Right lobe of liver (tissue), 6 donors: ENCODE data around the gene ZMYND8. TPM values are rescaled to one million over a fixed set of nuclear protein-coding genes. Genes with fewer than 3 reads are reported as not detected.

Experiments used
- ATAC-seq, 4 donors: fragments of 200-7000 bp; cut with Tn5 transposase; one replicate each; pipeline ENCODE4 v1.9.1; 2020; ENCODE audit warnings: mild to moderate bottlenecking in 4 of 4, moderate library complexity in 4 of 4
- DNase-seq, 3 donors: peaks; one replicate each; pipeline ENCODE4 v3.0.0-alpha.2; 2020
- H3K27ac ChIP-seq, 3 donors: fragments of 200-600 bp; one replicate each; pipeline ENCODE4 v1.8.0; 2022
- H3K27me3 ChIP-seq, 2 donors: fragments of 200-600 bp; one replicate each; pipeline ENCODE4 v1.8.0; 2022
- H3K36me3 ChIP-seq, 4 donors: fragments of 200-600 bp; sonication (generic) in 1 of 4; one replicate each; pipeline versions ENCODE4 v1.5.1 to v1.8.0; 2017 to 2022; ENCODE audit warnings: control low read depth in 1 of 4
- H3K4me1 ChIP-seq, 4 donors: fragments of 200-600 bp; sonication (generic) in 1 of 4; one replicate each; pipeline versions ENCODE4 v1.5.1 to v1.8.0; 2017 to 2022; ENCODE audit warnings: control low read depth in 1 of 4
- H3K4me3 ChIP-seq, 3 donors: fragments of 200-600 bp; one replicate each; pipeline ENCODE4 v1.8.0; 2022
- H3K9me3 ChIP-seq, 4 donors: fragments of 200-600 bp; sonication (generic) in 1 of 4; one replicate each; pipeline versions ENCODE4 v1.5.1 to v1.8.0; 2017 to 2022; ENCODE audit warnings: control low read depth in 1 of 4
- POLR2A ChIP-seq: fragments of 450-650 bp; IDR thresholded peaks from one replicate; pipeline ENCODE4 v1.6.1; 2017; ENCODE audit warnings: antibody characterized with exemption, mild to moderate bottlenecking
- WGBS: methylation state at CpG from one replicate; pipeline ENCODE4 v1.1.6; 2018; ENCODE audit warnings: low coverage, low lambda C conversion rate; ENCODE audit not compliant: insufficient coverage; ENCODE audit errors: missing lambda C conversion rate; 5-methylcytosine and 5-hydroxymethylcytosine counted together
- intact Hi-C, 2 donors: fragments of 100-400 bp; cut with DNase I; formaldehyde crosslinking; loops; one replicate each; pipeline versions ENCODE4 v1.11.2 to v1.14.1; 2022
- long read RNA-seq: library from polyadenylated mRNA; unstranded; transcript quantifications from one replicate; pipeline ENCODE4 v2.0.0, GENCODE V29; 2019
- total RNA-seq, 6 experiments: library from RNA; depleted of rRNA in 2 of 6; stranded (reverse); fragments of >200 nt in 2 of 6; fragmentation: NEBNext Ultra II Directional in 3 of 6; extraction: Animal tissue kit (Norgen Biotek cat#: 25700) in 3 of 6; gene quantifications; one replicate each; pipeline versions ENCODE4 v1.1.0 to v1.2.4, GENCODE V29; 2016 to 2023
- TF ChIP-seq, protein P1 (sequence below), 4 donors: fragments of 200-600 bp in 3 of 4; fragments of 450-650 bp in 1 of 4; IDR thresholded peaks; one replicate each; pipeline versions ENCODE4 v1.5.1 to v1.8.0; 2016 to 2022; ENCODE audit warnings: antibody characterized with exemption in 4 of 4, mild to moderate bottlenecking in 2 of 4
- donor health status: DM: no; HTN: yes; CAD: no.
- donor health status: DM: no; HTN: no; CAD: no.
- donor health status: DM: no; HTN: no; CAD: no.
- donor health status: DM: no; HTN: yes; CAD: no.
- donor health status: DM: no; HTN: yes; CAD: no.

ZMYND8 gene
- total RNA-seq: 10 to 100 TPM in 5 of 6 experiments, 1 to 10 TPM in 1; 7.8 to 25.7 (median 13.8) TPM
- long read RNA-seq: 0 reads

DNA sequence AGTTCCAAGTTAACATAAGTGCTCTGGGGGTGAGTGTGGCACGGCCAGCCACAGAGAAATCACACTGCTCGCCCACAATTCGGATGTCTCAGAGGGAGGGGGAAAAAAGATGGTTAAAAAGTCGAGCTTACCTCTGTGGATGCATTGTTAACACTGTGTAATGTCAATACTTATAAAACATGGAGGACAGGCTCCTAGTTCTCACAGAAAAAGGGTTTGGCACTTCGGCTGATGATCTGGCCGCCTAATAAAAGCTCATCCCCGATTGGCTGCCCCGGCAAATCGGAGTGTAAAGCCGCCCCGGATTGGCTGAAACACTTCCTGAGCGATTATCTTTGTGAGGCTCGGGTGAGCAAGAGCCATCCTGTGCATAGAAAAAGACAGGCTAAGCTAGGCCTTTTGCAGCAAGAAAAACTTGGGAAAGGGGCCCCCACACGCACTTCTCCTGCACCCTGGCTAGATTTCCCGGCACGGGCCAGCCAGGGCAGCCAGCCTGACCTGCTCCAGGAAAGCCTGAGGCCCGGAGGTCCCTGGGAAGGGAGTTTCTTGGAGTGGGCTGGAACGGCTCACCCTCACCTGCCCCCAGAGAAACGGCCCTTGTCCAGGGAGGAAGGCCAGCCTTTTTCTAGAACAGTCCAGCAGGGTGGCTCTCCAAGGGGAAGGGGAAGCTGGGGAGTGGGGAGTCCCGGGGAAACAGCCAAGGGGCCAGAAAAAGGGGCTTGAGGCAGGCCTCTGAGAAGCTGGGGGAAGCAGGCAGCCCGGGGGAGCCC lies at the start of gene ZMYND8:
Gene ZMYND8, minus strand, starts transcription at position 174 of the 770 bp plus-strand sequence. Its CDS starts 29 bp downstream, at position 145.
- WGBS: 14% methylated on average over 15 of the region's 21 CpGs
- H3K4me3 ChIP-seq: peak within 1 kb of the TSS in 2 of 3 donors; percentile 14 to 20
- peak; percentile 31 to 50 (median 48) for ATAC-seq
- intact Hi-C loops: no loop called here
- no peaks in the 10 kb centered on the region for H3K9me3 ChIP-seq
- peak; percentile 81 to 92 (median 86) for DNase-seq
- peaks cover 0 to 96% (median 70%) of the 10 kb centered on the region in 4 donors for H3K4me1 ChIP-seq
- TF ChIP-seq POLR2A: peak; percentile 52
- TF ChIP-seq, protein P1, sequence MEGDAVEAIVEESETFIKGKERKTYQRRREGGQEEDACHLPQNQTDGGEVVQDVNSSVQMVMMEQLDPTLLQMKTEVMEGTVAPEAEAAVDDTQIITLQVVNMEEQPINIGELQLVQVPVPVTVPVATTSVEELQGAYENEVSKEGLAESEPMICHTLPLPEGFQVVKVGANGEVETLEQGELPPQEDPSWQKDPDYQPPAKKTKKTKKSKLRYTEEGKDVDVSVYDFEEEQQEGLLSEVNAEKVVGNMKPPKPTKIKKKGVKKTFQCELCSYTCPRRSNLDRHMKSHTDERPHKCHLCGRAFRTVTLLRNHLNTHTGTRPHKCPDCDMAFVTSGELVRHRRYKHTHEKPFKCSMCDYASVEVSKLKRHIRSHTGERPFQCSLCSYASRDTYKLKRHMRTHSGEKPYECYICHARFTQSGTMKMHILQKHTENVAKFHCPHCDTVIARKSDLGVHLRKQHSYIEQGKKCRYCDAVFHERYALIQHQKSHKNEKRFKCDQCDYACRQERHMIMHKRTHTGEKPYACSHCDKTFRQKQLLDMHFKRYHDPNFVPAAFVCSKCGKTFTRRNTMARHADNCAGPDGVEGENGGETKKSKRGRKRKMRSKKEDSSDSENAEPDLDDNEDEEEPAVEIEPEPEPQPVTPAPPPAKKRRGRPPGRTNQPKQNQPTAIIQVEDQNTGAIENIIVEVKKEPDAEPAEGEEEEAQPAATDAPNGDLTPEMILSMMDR (IDR thresholded peaks at IDR 0.05): no peak
- H3K36me3 ChIP-seq: no peaks in the 10 kb centered on the region
- peak within 1 kb of the TSS; percentile 93 to 98 (median 98) for H3K27ac ChIP-seq
- H3K27me3 ChIP-seq: no peaks in the 10 kb centered on the region

DNA sequence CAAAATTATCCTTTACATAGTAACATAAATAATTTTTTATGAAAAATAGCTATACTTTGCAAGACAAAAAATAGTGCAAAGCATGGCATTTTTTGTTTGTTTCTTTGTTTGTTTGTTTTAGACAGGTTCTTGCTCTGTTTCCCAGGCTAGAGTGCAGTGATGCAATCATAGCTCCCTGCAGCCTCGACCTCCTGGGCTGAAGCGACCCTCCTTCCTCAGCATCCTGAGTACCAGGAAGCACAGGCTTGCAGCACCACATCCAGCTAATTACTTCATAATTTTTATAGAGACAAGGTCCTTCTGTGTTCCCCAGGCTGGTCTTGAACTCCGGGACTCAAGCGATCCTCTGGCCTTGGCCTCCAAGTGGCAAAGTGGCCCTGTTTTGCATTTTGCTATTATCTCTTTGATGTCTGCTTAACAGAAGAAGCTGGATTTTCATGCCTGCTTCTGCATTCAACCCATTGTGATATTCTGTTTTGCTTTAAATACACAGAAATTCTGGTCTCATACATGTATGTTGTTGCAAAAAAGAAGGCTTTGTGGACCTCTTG lies 49.4 kb upstream of the ZMYND8 start:
- ATAC-seq: peak in 1 of 4 donors; percentile 55
- Histone ChIP-seq H3K4me1 (no peaks in the 10 kb centered on the region), H3K36me3 (no peaks in the 10 kb centered on the region), H3K27ac (no peak overlapping the region), H3K27me3 (no peaks in the 10 kb centered on the region), H3K9me3 (no peaks in the 10 kb centered on the region), H3K4me3 (no peak overlapping the region)
- DNase-seq: no peak
- TF ChIP-seq, protein P1 (IDR thresholded peaks at IDR 0.05): no peak
- TF ChIP-seq POLR2A: no peak
- intact Hi-C loops: no loop called here
- WGBS: 50% methylated on average over 4 of the region's 4 CpGs

DNA sequence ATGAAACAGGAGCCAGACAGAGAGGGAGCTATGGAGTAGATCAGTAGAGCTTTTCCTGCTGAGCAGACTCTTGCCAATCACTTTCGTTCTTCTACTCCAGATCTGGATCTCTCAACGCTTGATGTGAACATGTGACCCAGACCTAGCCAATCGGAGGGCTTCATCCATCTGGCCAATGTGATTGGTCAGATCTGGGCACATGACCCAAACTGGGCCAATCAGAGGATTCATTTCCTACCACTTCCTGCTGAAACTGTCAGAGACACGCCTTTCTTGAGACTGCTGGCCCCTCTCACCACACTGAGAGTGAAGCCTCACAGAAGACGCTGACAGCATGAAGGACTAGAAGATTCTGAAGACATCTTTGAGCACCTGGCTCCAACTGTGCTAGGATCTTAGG lies 44.2 kb upstream of the ZMYND8 start:
- TF ChIP-seq, protein P1 (IDR thresholded peaks at IDR 0.05): no peak
- TF ChIP-seq POLR2A: no peak
- 91% methylated on average over 4 of the region's 5 CpGs for WGBS
- no peak for DNase-seq
- ATAC-seq: no peak
- intact Hi-C loops: no loop called here
- Histone ChIP-seq H3K27me3 (no peaks in the 10 kb centered on the region), H3K27ac (no peak overlapping the region), H3K4me1 (no peaks in the 10 kb centered on the region), H3K9me3 (no peaks in the 10 kb centered on the region), H3K4me3 (no peak overlapping the region), H3K36me3 (no peaks in the 10 kb centered on the region)

DNA sequence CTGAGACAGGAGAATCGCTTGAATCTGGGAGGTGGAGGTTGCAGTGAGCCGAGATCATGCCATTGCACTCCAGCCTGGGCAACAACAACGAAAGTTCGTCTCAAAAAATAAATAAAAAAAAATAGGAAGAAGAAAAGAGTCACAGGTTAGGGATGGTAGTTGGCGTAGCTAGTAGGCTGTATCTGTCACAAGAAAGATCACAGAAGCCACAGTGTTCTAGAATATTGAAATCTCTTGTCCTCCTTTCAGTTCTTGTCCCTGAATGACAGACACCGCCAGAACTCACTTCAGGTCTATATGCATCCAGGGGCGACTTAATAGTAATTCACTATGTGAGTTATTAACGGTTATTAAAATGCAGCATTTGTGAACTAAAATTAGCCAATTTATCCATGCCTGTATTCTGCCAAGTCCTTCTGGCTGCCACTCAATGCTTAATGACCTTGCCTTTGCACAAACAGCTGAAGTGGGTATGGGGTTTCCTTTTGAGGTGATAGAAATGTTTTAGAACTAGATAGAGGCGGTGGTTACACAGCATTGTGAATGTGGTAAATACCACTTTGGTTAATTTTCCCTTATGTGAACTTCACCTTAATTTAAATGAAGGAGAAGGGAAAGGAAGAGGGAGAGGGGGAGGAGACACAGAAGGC lies 41.3 kb upstream of the ZMYND8 start:
- intact Hi-C loops: no loop called here
- WGBS: 74% methylated on average over 5 of the region's 9 CpGs
- DNase-seq (no peak), ATAC-seq (no peak)
- H3K4me3 ChIP-seq: no peak overlapping the region
- no peak for TF ChIP-seq POLR2A
- TF ChIP-seq, protein P1 (IDR thresholded peaks at IDR 0.05): no peak
- no peaks in the 10 kb centered on the region for H3K36me3 ChIP-seq
- no peaks in the 10 kb centered on the region for H3K9me3 ChIP-seq
- no peaks in the 10 kb centered on the region for H3K27me3 ChIP-seq
- H3K27ac ChIP-seq: no peak overlapping the region
- no peaks in the 10 kb centered on the region for H3K4me1 ChIP-seq
